Stimulated activated CD8-positive, alpha-beta memory T cell treated with anti-CD3 and anti-CD28 coated beads, Interleukin-15, amount 100 ng/mL, for 1 hour (primary cell): ENCODE measurements around the gene GRIA1.

Source experiments
- DNase-seq: peaks from one replicate; pipeline ENCODE4 v3.0.0-alpha.2; 2020; ENCODE audit warnings: low read depth

GRIA1 gene

GRCh38 chr5:153498516-153498915 is 8.0 kb downstream of the GRIA1 start:
- DNase-seq = no peak

- DNase-seq = no peak
Observed at GRCh38 chr5:153500178-153500577, 9.7 kb downstream of the GRIA1 start.

- no peak for DNase-seq
Observed at GRCh38 chr5:153504726-153505125, 14.3 kb downstream of the GRIA1 start.

GRCh38 chr5:153508700-153509099 is 18.2 kb downstream of the GRIA1 start:
- DNase-seq = no peak

- no peak for DNase-seq
Observed at GRCh38 chr5:153511622-153512021, 21.2 kb downstream of the GRIA1 start.

GRCh38 chr5:153513156-153513555 is 22.7 kb downstream of the GRIA1 start:
- no peak for DNase-seq

- DNase-seq = no peak
Observed at GRCh38 chr5:153515301-153515700, 24.8 kb downstream of the GRIA1 start.

- DNase-seq = no peak
Observed at GRCh38 chr5:153516504-153517240, 26.2 kb downstream of the GRIA1 start.

- DNase-seq = no peak
Observed at GRCh38 chr5:153517241-153517611, 26.8 kb downstream of the GRIA1 start.

GRCh38 chr5:153520137-153520536 is 29.7 kb downstream of the GRIA1 start:
- DNase-seq = no peak

- no peak for DNase-seq
Observed at GRCh38 chr5:153520952-153521351, 30.5 kb downstream of the GRIA1 start.

- no peak for DNase-seq
Observed at GRCh38 chr5:153523211-153523610, 32.7 kb downstream of the GRIA1 start.

- DNase-seq = no peak
Observed at GRCh38 chr5:153523831-153524230, 33.4 kb downstream of the GRIA1 start.

GRCh38 chr5:153525536-153525935 is 35.1 kb downstream of the GRIA1 start:
- no peak for DNase-seq

- no peak for DNase-seq
Observed at GRCh38 chr5:153530357-153531143, 40.1 kb downstream of the GRIA1 start.

- DNase-seq = no peak
Observed at GRCh38 chr5:153533546-153533945, 43.1 kb downstream of the GRIA1 start.

- no peak for DNase-seq
Observed at GRCh38 chr5:153534102-153534501, 43.6 kb downstream of the GRIA1 start.

- DNase-seq = no peak
Observed at GRCh38 chr5:153537207-153537606, 46.7 kb downstream of the GRIA1 start.

- no peak for DNase-seq
Observed at GRCh38 chr5:153539983-153540382, 49.5 kb downstream of the GRIA1 start.

- DNase-seq = no peak
Observed at GRCh38 chr5:153542536-153542935, 52.1 kb downstream of the GRIA1 start.

- no peak for DNase-seq
Observed at GRCh38 chr5:153543288-153543687, 52.8 kb downstream of the GRIA1 start.

GRCh38 chr5:153543959-153544470 is 53.5 kb downstream of the GRIA1 start:
- no peak for DNase-seq

GRCh38 chr5:153544706-153545105 is 54.2 kb downstream of the GRIA1 start:
- no peak for DNase-seq
